Measurements from ENCODE around the gene C2CD2.

GRCh38 chr21:41856572-41856971 lies 97.2 kb downstream of the C2CD2 start:
- TF ChIP-seq POLR2A (IDR thresholded peaks at IDR 0.05; ENCODE audit: low read depth, low read length) (no peak), POLR2AphosphoS5 (IDR thresholded peaks at IDR 0.05; ENCODE audit: low read depth, low read length) (no peak), TAF1 (IDR thresholded peaks at IDR 0.05; ENCODE audit: borderline replicate concordance, low read depth, low read length) (no peak)

Data from GM12892 (cell line).